Spleen (tissue), 11 donors: ENCODE data around the gene C1orf174. TPM values are rescaled to one million over a fixed set of nuclear protein-coding genes. Genes with fewer than 3 reads are reported as not detected.

ENCODE experiments used
- DNase-seq: peaks from one replicate; pipeline ENCODE4 v3.0.0-alpha.2; 2020
- H3K27ac ChIP-seq, 8 donors: fragments of 200-600 bp; sonication (generic) in 7 of 8; 1 replicate in 4 of 8; 2 replicates in 4 of 8; pipeline versions ENCODE4 v1.5.0 to v1.8.0; 2016 to 2021; ENCODE audit warnings: inconsistent platforms in 4 of 8, mild to moderate bottlenecking in 4 of 8, moderate library complexity in 1 of 8
- H3K27me3 ChIP-seq, 7 donors: fragments of 200-600 bp; sonication (generic) in 6 of 7; replicated peaks in 1 of 7; 1 replicate in 4 of 7; 2 replicates in 3 of 7; pipeline versions ENCODE4 v1.5.0 to v1.8.0; 2016 to 2021; ENCODE audit warnings: inconsistent platforms in 3 of 7, mild to moderate bottlenecking in 1 of 7
- H3K36me3 ChIP-seq, 6 donors: fragments of 200-600 bp; sonication (generic) in 5 of 6; 1 replicate in 4 of 6; 2 replicates in 2 of 6; pipeline versions ENCODE4 v1.5.0 to v1.8.0; 2016 to 2021; ENCODE audit warnings: inconsistent platforms in 2 of 6
- H3K4me1 ChIP-seq, 6 donors: fragments of 200-600 bp; sonication (generic) in 5 of 6; 1 replicate in 3 of 6; 2 replicates in 3 of 6; pipeline versions ENCODE4 v1.5.0 to v1.8.0; 2016 to 2021; ENCODE audit warnings: inconsistent platforms in 3 of 6
- H3K4me3 ChIP-seq, 8 donors: fragments of 200-600 bp; sonication (generic) in 7 of 8; 1 replicate in 4 of 8; 2 replicates in 4 of 8; pipeline versions ENCODE4 v1.5.0 to v1.8.0; 2016 to 2021; ENCODE audit warnings: inconsistent platforms in 4 of 8, mild to moderate bottlenecking in 4 of 8, moderate library complexity in 2 of 8
- H3K9me3 ChIP-seq, 8 donors: fragments of 200-600 bp; sonication (generic) in 7 of 8; 1 replicate in 4 of 8; 2 replicates in 4 of 8; pipeline versions ENCODE4 v1.5.0 to v1.8.0; 2016 to 2021; ENCODE audit warnings: inconsistent platforms in 4 of 8
- POLR2A ChIP-seq, 3 donors: fragments of 450-650 bp; IDR thresholded peaks; one replicate each; pipeline ENCODE4 v1.5.1; 2017; ENCODE audit warnings: antibody characterized with exemption in 3 of 3, mild to moderate bottlenecking in 1 of 3
- POLR2AphosphoS5 ChIP-seq, 3 donors: sonication (generic); formaldehyde crosslinking; IDR thresholded peaks; one replicate each; pipeline ENCODE4 v1.5.1; 2017; ENCODE audit warnings: antibody characterized with exemption in 3 of 3
- WGBS, 5 donors: extraction: QIAGEN DNeasy Blood & Tissue Kit in 3 of 5; methylation state at CpG; one replicate each; pipeline versions ENCODE4 v1.1.5 to v1.1.7; 2013 to 2018; 5-methylcytosine and 5-hydroxymethylcytosine counted together
- intact Hi-C: fragments of 100-400 bp; cut with DNase I; formaldehyde crosslinking; loops from one replicate; pipeline ENCODE4 v1.15.0; 2023; ENCODE audit warnings: low total_unique reads
- polyA plus RNA-seq, 3 donors: library from polyadenylated mRNA; stranded (reverse); fragments of 200-250 nt; gene quantifications; one replicate each; pipeline ENCODE4 v1.2.1, GENCODE V29; 2013
- total RNA-seq, 7 donors: library from RNA; depleted of rRNA in 3 of 7; stranded (reverse); fragments of >200 nt in 3 of 7; fragmentation: NEBNext Ultra II Directional in 4 of 7; extraction: Animal tissue kit (Norgen Biotek cat#: 25700) in 4 of 7; gene quantifications; one replicate each; pipeline versions ENCODE4 v1.1.0 to v1.2.1, GENCODE V29; 2016 to 2021
- TF ChIP-seq, protein P1 (sequence below), 11 experiments: fragments of 200-600 bp in 7 of 11; fragments of 450-650 bp in 4 of 11; sonication (generic) in 4 of 11; IDR thresholded peaks in 8 of 11; conservative IDR thresholded peaks in 3 of 11; 1 replicate in 7 of 11; 2 replicates in 4 of 11; pipeline versions ENCODE4 v1.4.0 to v1.8.0; 2016 to 2021; ENCODE audit warnings: antibody characterized with exemption in 11 of 11, inconsistent platforms in 4 of 11, mild to moderate bottlenecking in 1 of 11
- donor health status: healthy with polysubstance abuse.
- donor health status: DM: no; HTN: no; CAD: no; lungs with moderate emphysema.
- donor health status: DM: no; HTN: no; CAD: no.
- donor health status: Bipolar disorder and iron deficiency.
- donor health status: healthy.
- donor health status: DM: no; HTN: no; CAD: no.
- donor health status: DM: yes; HTN: yes; CAD: no.

Gene C1orf174
- total and polyA plus RNA-seq, 10 donors: 14.9 to 34.5 (median 21.8) TPM

DNA sequence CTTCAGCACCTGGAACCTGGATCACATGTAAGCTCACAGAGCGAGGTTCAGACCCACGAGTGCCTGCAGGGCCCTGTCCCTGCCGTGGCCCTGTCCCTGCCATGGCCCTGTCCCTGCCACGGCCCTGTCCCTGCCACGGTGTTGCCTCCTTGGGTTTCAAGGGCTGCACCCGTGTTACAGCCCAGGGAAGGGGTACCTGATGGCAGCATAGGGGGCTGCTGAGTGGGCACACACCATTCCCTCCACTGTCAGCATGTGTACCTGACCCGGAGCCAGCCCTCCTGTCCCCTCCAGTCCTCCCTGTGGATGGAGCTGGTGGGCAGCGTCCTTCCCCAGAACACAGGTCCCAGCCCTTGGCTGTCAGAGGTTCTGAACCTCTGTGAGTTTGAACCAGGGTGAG lies 27.5 kb downstream of the C1orf174 start:
- Histone ChIP-seq H3K36me3 (peaks cover 0 to 98% (median 72%) of the 10 kb centered on the region in 6 donors), H3K9me3 (no peaks in the 10 kb centered on the region), H3K27me3 (no peaks in the 10 kb centered on the region), H3K27ac (no peak overlapping the region), H3K4me1 (no peaks in the 10 kb centered on the region), H3K4me3 (no peak overlapping the region)
- DNase-seq: peak; percentile 48
- intact Hi-C loops: no loop called here
- 88 to 100% (median 90%) methylated on average over 4 to 8 of the region's 8 CpGs for WGBS, 5 donors
- TF ChIP-seq POLR2AphosphoS5 (IDR thresholded peaks at IDR 0.05) (no peak), POLR2A (IDR thresholded peaks at IDR 0.05) (no peak)
- TF ChIP-seq, protein P1, sequence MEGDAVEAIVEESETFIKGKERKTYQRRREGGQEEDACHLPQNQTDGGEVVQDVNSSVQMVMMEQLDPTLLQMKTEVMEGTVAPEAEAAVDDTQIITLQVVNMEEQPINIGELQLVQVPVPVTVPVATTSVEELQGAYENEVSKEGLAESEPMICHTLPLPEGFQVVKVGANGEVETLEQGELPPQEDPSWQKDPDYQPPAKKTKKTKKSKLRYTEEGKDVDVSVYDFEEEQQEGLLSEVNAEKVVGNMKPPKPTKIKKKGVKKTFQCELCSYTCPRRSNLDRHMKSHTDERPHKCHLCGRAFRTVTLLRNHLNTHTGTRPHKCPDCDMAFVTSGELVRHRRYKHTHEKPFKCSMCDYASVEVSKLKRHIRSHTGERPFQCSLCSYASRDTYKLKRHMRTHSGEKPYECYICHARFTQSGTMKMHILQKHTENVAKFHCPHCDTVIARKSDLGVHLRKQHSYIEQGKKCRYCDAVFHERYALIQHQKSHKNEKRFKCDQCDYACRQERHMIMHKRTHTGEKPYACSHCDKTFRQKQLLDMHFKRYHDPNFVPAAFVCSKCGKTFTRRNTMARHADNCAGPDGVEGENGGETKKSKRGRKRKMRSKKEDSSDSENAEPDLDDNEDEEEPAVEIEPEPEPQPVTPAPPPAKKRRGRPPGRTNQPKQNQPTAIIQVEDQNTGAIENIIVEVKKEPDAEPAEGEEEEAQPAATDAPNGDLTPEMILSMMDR (IDR thresholded peaks at IDR 0.05 in 8 of 11, conservative IDR thresholded peaks at IDR 0.05 in 3 of 11): no peak

DNA sequence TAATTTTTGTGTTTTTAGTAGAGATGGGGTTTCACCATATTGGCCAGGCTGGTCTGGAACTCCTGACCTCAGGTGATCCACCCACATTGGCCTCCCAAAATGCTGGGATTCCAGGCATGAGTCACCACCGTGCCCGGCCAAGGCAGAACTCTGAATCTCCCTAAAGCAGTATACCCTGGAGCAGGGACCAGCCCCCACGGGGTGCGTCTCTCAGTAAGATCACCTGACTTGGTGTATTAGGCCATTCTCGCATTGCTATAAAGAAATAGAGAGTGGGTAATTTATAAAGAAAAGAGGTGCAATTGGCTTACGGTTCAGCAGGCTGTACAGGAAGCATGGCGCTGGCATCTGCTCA lies 28.6 kb downstream of the C1orf174 start:
- Histone ChIP-seq H3K27me3 (no peaks in the 10 kb centered on the region), H3K36me3 (peaks cover 0 to 98% (median 74%) of the 10 kb centered on the region in 6 donors), H3K27ac (no peak overlapping the region), H3K9me3 (no peaks in the 10 kb centered on the region), H3K4me1 (no peaks in the 10 kb centered on the region), H3K4me3 (no peak overlapping the region)
- TF ChIP-seq POLR2A (IDR thresholded peaks at IDR 0.05) (no peak), POLR2AphosphoS5 (IDR thresholded peaks at IDR 0.05) (no peak)
- TF ChIP-seq, protein P1 (IDR thresholded peaks at IDR 0.05 in 8 of 11, conservative IDR thresholded peaks at IDR 0.05 in 3 of 11): no peak
- no peak for DNase-seq
- WGBS, 5 donors: 93 to 98% (median 96%) methylated on average over 7 of the region's 7 CpGs
- intact Hi-C loops: no loop called here

DNA sequence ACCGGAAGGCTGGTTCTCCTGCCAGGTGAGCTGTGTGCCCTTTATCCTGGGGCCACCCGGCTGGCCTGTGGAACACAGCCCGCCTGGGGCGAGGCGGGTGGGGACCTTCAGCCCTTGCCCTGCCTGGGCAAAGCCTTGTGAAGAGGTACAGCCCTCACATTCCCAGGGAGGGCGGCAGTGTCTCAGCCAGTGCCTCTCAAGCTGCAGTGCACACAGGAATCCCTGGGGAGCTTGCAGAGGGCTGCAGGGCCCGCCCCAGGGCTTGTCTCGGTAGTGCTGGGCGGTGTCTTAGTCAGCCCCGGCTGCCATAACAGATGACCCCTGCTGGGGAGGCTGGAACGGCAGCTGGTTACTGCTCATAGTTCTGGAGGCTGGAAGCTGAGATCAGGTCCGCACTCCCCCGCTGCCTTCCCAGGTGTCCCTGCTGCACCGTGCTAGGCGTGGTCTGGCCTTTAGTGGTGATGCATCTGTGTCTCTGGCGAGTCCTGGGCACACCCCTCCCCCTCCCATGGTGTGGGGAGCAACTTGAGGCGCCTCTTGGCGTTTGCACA lies 30.2 kb downstream of the C1orf174 start:
- WGBS, 5 donors: 85 to 90% (median 89%) methylated on average over 8 to 18 of the region's 18 CpGs
- intact Hi-C loops: no loop called here
- H3K4me1 ChIP-seq: no peaks in the 10 kb centered on the region
- no peak overlapping the region for H3K27ac ChIP-seq
- no peaks in the 10 kb centered on the region for H3K27me3 ChIP-seq
- no peak for DNase-seq
- H3K36me3 ChIP-seq: peaks cover 0 to 94% (median 68%) of the 10 kb centered on the region in 6 donors
- TF ChIP-seq POLR2A (IDR thresholded peaks at IDR 0.05) (no peak), POLR2AphosphoS5 (IDR thresholded peaks at IDR 0.05) (no peak)
- TF ChIP-seq, protein P1 (IDR thresholded peaks at IDR 0.05 in 8 of 11, conservative IDR thresholded peaks at IDR 0.05 in 3 of 11): no peak
- H3K9me3 ChIP-seq: no peaks in the 10 kb centered on the region
- no peak overlapping the region for H3K4me3 ChIP-seq

DNA sequence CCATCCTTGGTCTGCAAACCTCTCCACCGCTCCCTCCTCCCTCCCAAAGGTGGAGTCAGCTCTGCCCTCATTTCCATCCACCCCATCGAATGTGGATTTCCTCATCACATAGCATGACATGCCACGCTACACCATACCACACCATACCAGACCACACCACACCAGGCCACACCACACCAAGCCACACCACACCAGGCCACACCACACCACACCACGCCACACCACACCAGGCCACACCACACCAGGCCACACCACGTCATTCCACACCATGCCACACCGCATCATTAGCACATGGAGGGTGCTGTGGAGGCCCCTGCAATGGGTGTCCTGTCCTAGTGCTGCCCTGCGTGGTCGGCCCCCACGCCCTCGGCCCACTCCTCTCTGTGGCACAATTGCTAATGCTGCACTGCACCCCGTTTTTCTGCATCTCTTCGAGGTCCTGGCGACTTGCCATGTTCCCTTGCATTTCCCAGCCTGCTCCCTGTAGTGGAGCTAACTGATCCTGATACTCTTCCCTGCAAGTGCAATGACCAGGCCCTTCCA lies 31.5 kb downstream of the C1orf174 start:
- Histone ChIP-seq H3K4me1 (no peaks in the 10 kb centered on the region), H3K9me3 (no peaks in the 10 kb centered on the region), H3K4me3 (no peak overlapping the region), H3K36me3 (peaks cover 0 to 90% (median 62%) of the 10 kb centered on the region in 6 donors), H3K27ac (no peak overlapping the region), H3K27me3 (no peaks in the 10 kb centered on the region)
- TF ChIP-seq POLR2A (IDR thresholded peaks at IDR 0.05) (no peak), POLR2AphosphoS5 (IDR thresholded peaks at IDR 0.05) (no peak)
- TF ChIP-seq, protein P1 (IDR thresholded peaks at IDR 0.05 in 8 of 11, conservative IDR thresholded peaks at IDR 0.05 in 3 of 11): no peak
- 77 to 96% (median 87%) methylated on average over 13 of the region's 13 CpGs for WGBS, 5 donors
- no peak for DNase-seq
- intact Hi-C loops: no loop called here
